ENCODE measurements around the gene SRSF7.
A peak's percentile ranks its signal among the peaks of the same experiment; 100 is the strongest.
"Not testable (repeated sequence)": the region's sequence is repeated elsewhere in the genome, so short reads cannot be mapped to it uniquely, and the experiment has no call there.

SRSF7 gene

GRCh38 chr2:38750891-38751595, at the start of gene SRSF7:
TSS of gene SRSF7 (minus strand) at chr2:38751361. CDS start at chr2:38751256, 105 bp downstream.
- peak; percentile 97 for DNase-seq

- DNase-seq = no peak
Measured at GRCh38 chr2:38797953-38798352, 46.8 kb upstream of the SRSF7 start.

GRCh38 chr2:38797250-38797676, 46.1 kb upstream of the SRSF7 start:
- DNase-seq = no peak

GRCh38 chr2:38795016-38795415, 43.9 kb upstream of the SRSF7 start:
- not testable (repeated sequence) for DNase-seq

GRCh38 chr2:38794235-38794946, 43.2 kb upstream of the SRSF7 start:
- no peak for DNase-seq

- DNase-seq = no peak
Measured at GRCh38 chr2:38793511-38793910, 42.4 kb upstream of the SRSF7 start.

- DNase-seq = no peak
Measured at GRCh38 chr2:38792751-38793150, 41.6 kb upstream of the SRSF7 start.

GRCh38 chr2:38792321-38792720, 41.2 kb upstream of the SRSF7 start:
- DNase-seq = not testable (repeated sequence)

GRCh38 chr2:38791744-38792143, 40.6 kb upstream of the SRSF7 start:
- no peak for DNase-seq

GRCh38 chr2:38789691-38790090, 38.5 kb upstream of the SRSF7 start:
- DNase-seq = no peak

- DNase-seq = no peak
Measured at GRCh38 chr2:38788306-38788705, 37.1 kb upstream of the SRSF7 start.

- no peak for DNase-seq
Measured at GRCh38 chr2:38783586-38783985, 32.4 kb upstream of the SRSF7 start.

GRCh38 chr2:38778687-38779082, 27.5 kb upstream of the SRSF7 start:
- DNase-seq = no peak

- DNase-seq = no peak
Measured at GRCh38 chr2:38776531-38776930, 25.4 kb upstream of the SRSF7 start.

GRCh38 chr2:38775921-38776225, 24.7 kb upstream of the SRSF7 start:
- no peak for DNase-seq

- DNase-seq = no peak
Measured at GRCh38 chr2:38775097-38775920, 24.1 kb upstream of the SRSF7 start.

GRCh38 chr2:38771632-38772031, 20.5 kb upstream of the SRSF7 start:
- no peak for DNase-seq

- no peak for DNase-seq
Measured at GRCh38 chr2:38765551-38765950, 14.4 kb upstream of the SRSF7 start.

- no peak for DNase-seq
Measured at GRCh38 chr2:38765149-38765548, 14.0 kb upstream of the SRSF7 start.

GRCh38 chr2:38763728-38764127, 12.6 kb upstream of the SRSF7 start:
- no peak for DNase-seq

GRCh38 chr2:38763228-38763627, 12.1 kb upstream of the SRSF7 start:
- DNase-seq = no peak

GRCh38 chr2:38755891-38756290, 4.7 kb upstream of the SRSF7 start:
- not testable (repeated sequence) for DNase-seq

GRCh38 chr2:38754506-38754905, 3.3 kb upstream of the SRSF7 start:
- DNase-seq = no peak

GRCh38 chr2:38754049-38754448, 2.9 kb upstream of the SRSF7 start:
- DNase-seq = no peak

Data from CD4-positive, alpha-beta T cell treated with Interleukin-15 for 1 hour (primary cell).